K562 (cell line): ENCODE results near the gene NKX2-1.
A peak's percentile ranks its signal among the peaks of the same experiment; 100 is the strongest.

Experiments used
- POLR2AphosphoS2 ChIP-seq: IDR thresholded peaks from 2 replicates; pipeline ENCODE4 v1.6.1; 2012; ENCODE audit warnings: low read length, improper control_type of control experiment
- TF ChIP-seq, protein P1 (sequence below), 3 experiments: IDR thresholded peaks in 2 of 3; conservative IDR thresholded peaks in 1 of 3; 2 replicates each; pipeline ENCODE4 v1.5.1; 2011 to 2012; ENCODE audit warnings: low read length in 3 of 3, mild to moderate bottlenecking in 3 of 3, control low read depth in 2 of 3, improper control_type of control experiment in 1 of 3, inconsistent platforms in 1 of 3, low read depth in 1 of 3, mixed read lengths in 1 of 3, moderate library complexity in 1 of 3; ENCODE audit not compliant: insufficient read depth in 2 of 3
- TF ChIP-seq, protein P2 (sequence below): sonication (generic); formaldehyde crosslinking; IDR thresholded peaks from 2 replicates; pipeline ENCODE4 v1.8.1; 2023; ENCODE audit warnings: mild to moderate bottlenecking, missing genetic modification reagents

DNA sequence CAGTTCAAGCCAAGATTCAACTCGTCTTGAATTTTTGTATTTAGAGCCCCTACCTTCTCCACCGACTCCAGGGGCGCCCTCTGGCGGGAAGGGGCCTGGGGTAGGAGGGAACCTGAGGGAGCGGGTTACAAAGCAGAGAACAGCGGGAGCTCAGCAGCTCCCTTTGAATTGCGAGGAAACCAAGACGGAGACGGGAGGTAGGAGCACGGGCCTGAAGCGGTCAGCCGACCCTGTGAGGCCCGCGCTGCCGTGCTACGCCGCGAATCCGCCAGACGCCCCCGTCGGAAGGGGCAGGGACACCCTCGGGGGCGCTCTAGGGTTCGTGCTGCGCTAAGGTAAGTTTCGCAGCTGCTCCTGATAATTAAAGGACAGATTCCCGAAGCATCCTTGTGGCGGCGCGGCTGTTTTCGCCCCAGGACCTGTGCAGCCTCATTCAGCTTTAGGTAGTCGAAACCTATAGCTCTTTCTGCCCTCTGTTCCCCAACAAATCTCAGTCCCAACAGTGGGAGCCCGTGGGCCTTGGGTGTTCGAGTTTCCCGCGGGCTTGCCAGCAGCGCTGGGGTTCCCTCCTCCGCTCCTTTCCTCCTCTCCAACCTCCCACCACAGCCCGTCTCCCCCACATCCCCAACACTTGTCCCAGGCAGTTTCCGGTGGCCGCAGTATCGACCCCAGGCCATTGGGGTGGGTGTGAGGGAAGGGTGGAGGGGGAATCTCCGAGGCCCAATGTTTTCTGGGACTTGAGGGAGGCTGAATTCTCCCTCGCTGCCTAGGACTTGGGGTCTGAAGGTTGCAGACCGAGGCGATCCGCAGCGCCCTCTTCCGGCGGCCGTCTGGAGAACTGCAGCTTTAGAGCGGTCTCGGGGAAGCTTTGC, 5.1 kb upstream of the NKX2-1 start:
- TF ChIP-seq, protein P1, sequence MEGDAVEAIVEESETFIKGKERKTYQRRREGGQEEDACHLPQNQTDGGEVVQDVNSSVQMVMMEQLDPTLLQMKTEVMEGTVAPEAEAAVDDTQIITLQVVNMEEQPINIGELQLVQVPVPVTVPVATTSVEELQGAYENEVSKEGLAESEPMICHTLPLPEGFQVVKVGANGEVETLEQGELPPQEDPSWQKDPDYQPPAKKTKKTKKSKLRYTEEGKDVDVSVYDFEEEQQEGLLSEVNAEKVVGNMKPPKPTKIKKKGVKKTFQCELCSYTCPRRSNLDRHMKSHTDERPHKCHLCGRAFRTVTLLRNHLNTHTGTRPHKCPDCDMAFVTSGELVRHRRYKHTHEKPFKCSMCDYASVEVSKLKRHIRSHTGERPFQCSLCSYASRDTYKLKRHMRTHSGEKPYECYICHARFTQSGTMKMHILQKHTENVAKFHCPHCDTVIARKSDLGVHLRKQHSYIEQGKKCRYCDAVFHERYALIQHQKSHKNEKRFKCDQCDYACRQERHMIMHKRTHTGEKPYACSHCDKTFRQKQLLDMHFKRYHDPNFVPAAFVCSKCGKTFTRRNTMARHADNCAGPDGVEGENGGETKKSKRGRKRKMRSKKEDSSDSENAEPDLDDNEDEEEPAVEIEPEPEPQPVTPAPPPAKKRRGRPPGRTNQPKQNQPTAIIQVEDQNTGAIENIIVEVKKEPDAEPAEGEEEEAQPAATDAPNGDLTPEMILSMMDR (IDR thresholded peaks at IDR 0.05 in 2 of 3, conservative IDR thresholded peaks at IDR 0.05 in 1 of 3; ENCODE audit: insufficient read depth in 2 of 3, low read depth in 1 of 3, low read length in 3 of 3), result peak; percentile 48 to 73 (median 62)
- no peak for TF ChIP-seq POLR2AphosphoS2
- TF ChIP-seq, protein P2, sequence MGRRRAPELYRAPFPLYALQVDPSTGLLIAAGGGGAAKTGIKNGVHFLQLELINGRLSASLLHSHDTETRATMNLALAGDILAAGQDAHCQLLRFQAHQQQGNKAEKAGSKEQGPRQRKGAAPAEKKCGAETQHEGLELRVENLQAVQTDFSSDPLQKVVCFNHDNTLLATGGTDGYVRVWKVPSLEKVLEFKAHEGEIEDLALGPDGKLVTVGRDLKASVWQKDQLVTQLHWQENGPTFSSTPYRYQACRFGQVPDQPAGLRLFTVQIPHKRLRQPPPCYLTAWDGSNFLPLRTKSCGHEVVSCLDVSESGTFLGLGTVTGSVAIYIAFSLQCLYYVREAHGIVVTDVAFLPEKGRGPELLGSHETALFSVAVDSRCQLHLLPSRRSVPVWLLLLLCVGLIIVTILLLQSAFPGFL (CRISPR knock-in tag), result no peak
